SKM-1 (cell line): ENCODE data around the gene GADD45B.
"Not testable (repeated sequence)": the region's sequence is repeated elsewhere in the genome, so short reads cannot be mapped to it uniquely, and the experiment has no call there.

Source experiments
- DNase-seq: peaks from one replicate; lab custom pipeline; 2025; ENCODE audit not compliant: unreplicated experiment; lab: John Stamatoyannopoulos, UW

The GADD45B gene

GRCh38 chr19:2512523-2513431, 36.9 kb downstream of the GADD45B start:
- DNase-seq, result no peak

GRCh38 chr19:2514981-2515518, 39.1 kb downstream of the GADD45B start:
- no peak for DNase-seq

- no peak for DNase-seq
These were observed 40.8 kb downstream of the GADD45B start for GRCh38 chr19:2516727-2517126.

- DNase-seq, result no peak
These were observed 42.1 kb downstream of the GADD45B start for GRCh38 chr19:2517881-2518601.

GRCh38 chr19:2518856-2519255, 42.9 kb downstream of the GADD45B start:
- DNase-seq, result not testable (repeated sequence)

GRCh38 chr19:2519482-2519881, 43.6 kb downstream of the GADD45B start:
- DNase-seq, result no peak

GRCh38 chr19:2523630-2524311, 47.8 kb downstream of the GADD45B start:
- DNase-seq, result no peak

- no peak for DNase-seq
These were observed 48.5 kb downstream of the GADD45B start for GRCh38 chr19:2524361-2524839.

- DNase-seq, result no peak
These were observed 49.2 kb downstream of the GADD45B start for GRCh38 chr19:2524840-2525723.

- no peak for DNase-seq
These were observed 51.2 kb downstream of the GADD45B start for GRCh38 chr19:2527171-2527570.

GRCh38 chr19:2527686-2528085, 51.8 kb downstream of the GADD45B start:
- DNase-seq, result no peak
